ENCODE measurements around the gene EVI2A. TPM values are rescaled to one million over a fixed set of nuclear protein-coding genes. Genes with fewer than 3 reads are reported as not detected.

EVI2A gene
- total RNA-seq, 4 donors from 2014 or later: 0.68 to 11.1 (median 3.3) TPM

- no peaks in the 10 kb centered on the region for H3K27me3 ChIP-seq
- 77 to 87% methylated on average over 2 of the region's 2 CpGs for WGBS, 2 donors
Observed at GRCh38 chr17:31296142-31296541, 25.3 kb downstream of the EVI2A start.

GRCh38 chr17:31295489-31295871 is 25.9 kb downstream of the EVI2A start:
- no peak for TF ChIP-seq POLR2A (IDR thresholded peaks at IDR 0.05)
- no peak for TF ChIP-seq CTCF (IDR thresholded peaks at IDR 0.05)
- Histone ChIP-seq H3K4me3 (no peak overlapping the region), H3K27ac (no peak overlapping the region), H3K36me3 (peaks cover 0 to 6% (median 0%) of the 10 kb centered on the region in 3 donors), H3K4me1 (no peaks in the 10 kb centered on the region), H3K9me3 (no peaks in the 10 kb centered on the region), H3K27me3 (no peaks in the 10 kb centered on the region)
- DNase-seq: no peak
- WGBS, 2 donors: 71 to 92% methylated on average over 1 of the region's 1 CpG
- intact Hi-C loops (cut with DNase I): no loop called here

More at GRCh38 chr17:31296142-31296541, 25.3 kb downstream of the EVI2A start:
- Histone ChIP-seq H3K27ac (no peak overlapping the region), H3K4me3 (no peak overlapping the region), H3K4me1 (no peaks in the 10 kb centered on the region), H3K36me3 (peaks cover 0 to 6% (median 0%) of the 10 kb centered on the region in 3 donors), H3K9me3 (no peaks in the 10 kb centered on the region)
- intact Hi-C loops (cut with DNase I): no loop called here
- TF ChIP-seq POLR2A (IDR thresholded peaks at IDR 0.05): no peak
- no peak for TF ChIP-seq CTCF (IDR thresholded peaks at IDR 0.05)
- DNase-seq: no peak

- intact Hi-C loops (cut with DNase I): no loop called here
- H3K36me3 ChIP-seq: peaks cover 0 to 6% (median 0%) of the 10 kb centered on the region in 3 donors
- H3K27ac ChIP-seq: no peak overlapping the region
- no peaks in the 10 kb centered on the region for H3K9me3 ChIP-seq
- TF ChIP-seq CTCF (IDR thresholded peaks at IDR 0.05) (no peak), POLR2A (IDR thresholded peaks at IDR 0.05) (no peak)
- no peaks in the 10 kb centered on the region for H3K27me3 ChIP-seq
- no peaks in the 10 kb centered on the region for H3K4me1 ChIP-seq
- WGBS, 2 donors: 84 to 88% methylated on average over 3 of the region's 3 CpGs
- DNase-seq: no peak
- H3K4me3 ChIP-seq: no peak overlapping the region
Observed at GRCh38 chr17:31294820-31295488, 26.5 kb downstream of the EVI2A start.

GRCh38 chr17:31294231-31294630 is 27.2 kb downstream of the EVI2A start:
- TF ChIP-seq POLR2A (IDR thresholded peaks at IDR 0.05): no peak
- no peak for TF ChIP-seq CTCF (IDR thresholded peaks at IDR 0.05)
- H3K36me3 ChIP-seq: peaks cover 0 to 6% (median 0%) of the 10 kb centered on the region in 3 donors
- no peaks in the 10 kb centered on the region for H3K9me3 ChIP-seq
- no peak overlapping the region for H3K4me3 ChIP-seq
- WGBS, 2 donors: 94% methylated on average over 3 of the region's 3 CpGs
- DNase-seq: no peak
- H3K4me1 ChIP-seq: no peaks in the 10 kb centered on the region
- no peak overlapping the region for H3K27ac ChIP-seq
- no peaks in the 10 kb centered on the region for H3K27me3 ChIP-seq
- intact Hi-C loops (cut with DNase I): no loop called here

GRCh38 chr17:31293581-31293980 is 27.8 kb downstream of the EVI2A start:
- intact Hi-C loops (cut with DNase I): no loop called here
- no peaks in the 10 kb centered on the region for H3K4me1 ChIP-seq
- H3K4me3 ChIP-seq: no peak overlapping the region
- no peaks in the 10 kb centered on the region for H3K9me3 ChIP-seq
- 85 to 91% methylated on average over 2 of the region's 2 CpGs for WGBS, 2 donors
- H3K27me3 ChIP-seq: no peaks in the 10 kb centered on the region
- H3K36me3 ChIP-seq: peaks cover 0 to 6% (median 0%) of the 10 kb centered on the region in 3 donors
- no peak for DNase-seq
- H3K27ac ChIP-seq: no peak overlapping the region
- TF ChIP-seq POLR2A (IDR thresholded peaks at IDR 0.05): no peak

- H3K27ac ChIP-seq: no peak overlapping the region
- no peak for DNase-seq
- TF ChIP-seq POLR2A (IDR thresholded peaks at IDR 0.05) (no peak), CTCF (IDR thresholded peaks at IDR 0.05) (no peak)
- intact Hi-C loops (cut with DNase I): no loop called here
- no peaks in the 10 kb centered on the region for H3K9me3 ChIP-seq
- H3K27me3 ChIP-seq: no peaks in the 10 kb centered on the region
- peaks cover 0 to 10% (median 0%) of the 10 kb centered on the region in 3 donors for H3K36me3 ChIP-seq
- H3K4me3 ChIP-seq: no peak overlapping the region
- no peaks in the 10 kb centered on the region for H3K4me1 ChIP-seq
Observed at GRCh38 chr17:31291820-31292219, 29.6 kb downstream of the EVI2A start.

Measured in esophagus squamous epithelium (tissue), 5 donors.